ENCODE measurements around the gene CLCN6.

The CLCN6 gene

GRCh38 chr1:11856698-11857097 is 50.7 kb downstream of the CLCN6 start:
- no peak for FAIRE-seq

- FAIRE-seq = no peak
Measured at GRCh38 chr1:11857164-11857851, 51.3 kb downstream of the CLCN6 start.

DNA sequence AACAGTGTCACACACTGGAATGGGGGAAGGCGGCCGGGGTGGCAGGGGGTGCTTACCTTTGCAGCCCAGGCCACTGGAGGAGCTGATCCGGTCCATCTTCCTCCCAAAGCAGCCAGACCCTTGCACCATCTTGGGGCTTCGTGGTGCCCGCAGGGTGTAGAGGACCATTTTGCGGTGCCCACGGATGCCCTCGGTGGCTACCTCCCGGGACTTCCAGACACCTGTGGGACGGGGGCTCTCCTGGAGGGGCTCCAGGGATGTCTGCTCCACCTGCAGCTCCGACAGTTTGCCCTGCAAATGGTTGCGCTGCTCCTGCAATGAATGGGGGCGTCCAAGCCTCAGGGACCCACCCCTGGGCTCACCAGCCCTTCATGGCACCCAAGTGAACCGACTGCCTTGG is 52.2 kb downstream of the CLCN6 start:
- FAIRE-seq = no peak

- no peak for FAIRE-seq
Measured at GRCh38 chr1:11858613-11858967, 52.6 kb downstream of the CLCN6 start, which contains the start of gene NPPB. Gene NPPB (minus strand): TSS chr1:11858945. CDS start chr1:11858833, 112 bp downstream.

DNA sequence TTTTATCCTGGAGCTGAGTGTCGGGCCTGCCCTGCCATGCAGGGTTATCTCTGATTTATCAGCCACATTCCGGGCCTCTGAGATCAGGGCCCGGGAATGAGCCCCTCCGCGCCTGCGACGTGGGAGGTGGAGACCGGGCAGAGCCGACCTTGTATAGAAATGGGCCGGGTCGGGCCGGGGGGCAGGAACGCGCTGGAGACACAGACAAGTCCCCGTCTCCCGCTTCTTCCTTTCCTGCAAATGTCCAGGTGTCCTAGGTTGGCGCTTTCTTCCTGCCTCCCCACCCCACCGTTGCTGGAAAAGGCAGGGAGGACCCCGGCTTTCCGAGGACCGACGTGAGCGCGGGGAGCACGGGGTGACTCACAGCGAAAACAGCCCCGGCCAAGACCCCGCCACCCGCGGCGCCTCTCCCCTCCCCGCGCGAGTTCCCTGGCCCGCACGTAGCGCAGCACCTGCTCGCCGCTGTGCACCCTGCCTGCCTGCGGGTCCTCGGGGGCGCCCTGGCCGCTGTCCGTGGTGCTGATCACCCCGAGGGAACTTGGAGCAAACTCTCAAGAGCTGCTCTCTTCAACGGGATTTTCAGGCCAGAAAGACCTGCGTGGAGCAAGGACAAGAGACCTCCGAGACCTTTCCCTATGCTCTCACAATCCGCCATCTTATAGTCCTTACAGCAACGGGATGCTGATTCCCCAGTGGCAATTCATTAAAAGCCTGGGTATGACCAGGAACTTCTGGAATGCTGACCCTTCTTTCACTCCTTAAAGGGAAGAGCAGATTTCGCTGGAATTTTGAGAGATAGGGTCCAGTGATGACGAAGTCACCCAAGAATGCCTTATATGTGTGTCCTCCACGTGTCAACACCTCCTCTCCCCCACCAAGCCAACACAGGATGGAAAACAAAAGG is 53.2 kb downstream of the CLCN6 start:
- FAIRE-seq = no peak

GRCh38 chr1:11860083-11860482 is 54.1 kb downstream of the CLCN6 start:
- FAIRE-seq = no peak

DNA sequence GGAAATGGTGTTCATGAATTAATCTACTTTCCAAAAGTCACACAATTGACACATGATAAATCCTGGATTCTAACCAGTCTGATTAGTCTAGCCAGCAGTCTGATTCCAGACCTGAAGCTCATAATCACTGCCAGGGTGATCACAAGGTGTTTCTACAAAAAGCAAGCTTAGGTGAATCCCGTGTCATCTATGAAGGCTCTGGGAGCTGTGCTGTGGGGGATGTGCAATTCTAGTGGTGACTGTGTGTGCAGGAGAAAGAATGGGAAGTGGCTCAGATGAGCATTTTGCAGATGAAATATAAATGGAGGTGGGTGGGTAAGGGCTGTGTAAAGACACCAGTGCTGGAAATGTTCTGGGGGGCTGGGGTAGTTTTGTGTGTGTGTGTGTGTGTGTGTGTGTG is 54.6 kb downstream of the CLCN6 start:
- no peak for FAIRE-seq

- FAIRE-seq = no peak
Measured at GRCh38 chr1:11862890-11863289, 56.9 kb downstream of the CLCN6 start.

GRCh38 chr1:11868331-11868980 is 62.5 kb downstream of the CLCN6 start:
- FAIRE-seq = no peak

DNA sequence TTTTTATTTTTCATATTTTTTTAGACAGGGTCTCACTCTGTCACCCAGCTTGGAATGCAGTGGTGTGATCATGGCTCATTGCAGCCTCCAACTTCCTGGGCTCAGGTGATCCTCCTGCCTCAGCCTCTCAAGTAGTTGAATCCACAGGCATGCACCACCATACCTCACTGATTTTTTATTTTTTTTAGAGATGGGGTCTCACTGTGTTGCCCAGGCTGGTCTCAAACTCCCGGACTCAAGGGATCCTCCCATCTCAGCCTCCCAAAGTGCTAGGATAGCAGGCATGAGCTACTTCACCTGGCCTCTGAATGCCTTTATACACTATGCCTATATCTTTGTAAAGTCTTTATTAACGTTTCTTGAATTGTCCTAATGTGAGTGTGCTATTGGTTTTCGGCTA is 63.1 kb downstream of the CLCN6 start:
- no peak for FAIRE-seq

DNA sequence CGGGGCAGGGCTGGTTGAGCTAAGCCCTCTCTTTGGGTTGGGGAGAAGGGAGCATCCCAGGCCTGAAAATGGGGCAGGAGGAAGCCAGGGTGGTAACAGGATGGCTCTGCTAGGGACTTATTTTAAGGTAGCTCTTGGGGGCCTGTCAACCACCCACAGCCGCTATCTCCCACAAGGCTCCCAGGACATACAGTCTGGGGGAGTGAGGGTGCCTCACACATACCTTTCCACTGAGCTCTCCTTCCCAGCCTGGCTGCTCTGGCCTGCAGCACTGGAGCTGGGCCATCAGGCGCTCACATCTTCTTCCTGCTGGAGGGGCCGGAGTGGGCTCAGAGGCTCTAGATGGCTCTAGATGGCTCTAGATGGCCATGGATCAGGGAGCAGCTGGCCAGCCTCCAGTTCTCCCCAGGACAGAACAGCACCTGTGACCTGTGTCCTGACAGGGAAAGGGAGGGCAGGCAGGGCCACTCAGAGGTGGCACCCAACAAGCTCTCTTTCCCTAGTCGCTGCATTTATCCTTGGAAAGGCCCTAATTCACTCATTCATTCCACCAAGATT is 63.7 kb downstream of the CLCN6 start:
- no peak for FAIRE-seq

DNA sequence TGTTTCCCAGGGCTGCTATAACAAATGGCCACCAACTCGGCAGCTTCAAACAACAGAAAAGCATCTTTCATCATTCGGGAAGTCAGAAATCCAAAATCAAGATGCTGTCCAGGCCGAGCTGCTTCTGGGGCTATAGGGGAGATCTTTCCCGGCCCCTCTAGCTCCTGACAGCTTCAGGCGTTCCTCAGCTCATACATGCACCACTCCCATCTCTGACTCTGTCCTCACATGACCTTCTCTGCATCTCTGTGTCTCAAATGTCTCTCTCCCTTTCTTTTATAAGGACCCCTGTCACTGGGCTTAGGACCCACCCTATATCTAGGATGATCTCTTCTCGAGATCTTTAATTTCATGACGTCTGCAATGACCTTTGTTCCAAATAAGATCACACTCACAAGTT is 66.6 kb downstream of the CLCN6 start:
- no peak for FAIRE-seq

GRCh38 chr1:11873395-11874257 is 67.6 kb downstream of the CLCN6 start:
- FAIRE-seq = no peak

GRCh38 chr1:11874258-11874562 is 68.2 kb downstream of the CLCN6 start:
- FAIRE-seq = no peak

GRCh38 chr1:11874624-11875023 is 68.6 kb downstream of the CLCN6 start:
- FAIRE-seq = no peak

DNA sequence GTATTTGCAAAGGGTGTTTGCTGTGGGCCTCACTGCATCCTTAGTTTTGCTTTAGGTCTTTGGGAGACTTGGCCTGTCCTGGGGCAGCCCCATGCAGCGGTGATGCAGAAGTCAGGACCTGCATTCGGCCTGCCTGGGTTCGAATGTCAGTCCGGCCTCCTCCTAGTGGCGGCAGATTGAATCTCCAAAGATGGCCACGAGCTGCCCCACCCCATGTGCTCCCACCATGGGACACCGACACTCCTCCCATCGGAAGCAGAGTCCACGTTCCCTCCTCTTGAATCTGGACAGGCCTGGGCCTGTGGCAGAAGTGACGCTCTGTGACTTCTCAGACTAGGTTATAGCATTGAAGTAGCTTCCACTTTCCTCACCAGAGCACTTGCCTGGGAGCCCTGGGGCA is 69.1 kb downstream of the CLCN6 start:
- no peak for FAIRE-seq

DNA sequence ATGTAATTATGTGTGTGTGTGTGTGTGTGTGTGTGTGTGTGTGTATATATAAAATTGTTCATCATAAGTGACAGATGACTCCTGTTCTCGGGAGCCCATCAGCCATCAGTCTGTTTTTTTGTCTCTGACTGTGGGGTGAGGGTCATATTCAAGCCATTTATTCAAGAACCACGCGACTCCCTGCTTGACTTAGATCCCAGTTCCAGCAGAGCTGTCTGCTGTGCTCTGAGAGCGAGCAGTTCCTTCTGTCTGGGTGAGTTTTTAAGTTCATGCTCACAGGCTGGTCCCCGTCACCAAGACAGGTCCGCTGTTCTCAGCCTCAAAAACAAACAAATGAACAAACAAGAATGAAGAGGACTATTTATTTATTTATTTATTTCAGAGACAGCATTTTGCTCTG is 71.1 kb downstream of the CLCN6 start:
- no peak for FAIRE-seq

DNA sequence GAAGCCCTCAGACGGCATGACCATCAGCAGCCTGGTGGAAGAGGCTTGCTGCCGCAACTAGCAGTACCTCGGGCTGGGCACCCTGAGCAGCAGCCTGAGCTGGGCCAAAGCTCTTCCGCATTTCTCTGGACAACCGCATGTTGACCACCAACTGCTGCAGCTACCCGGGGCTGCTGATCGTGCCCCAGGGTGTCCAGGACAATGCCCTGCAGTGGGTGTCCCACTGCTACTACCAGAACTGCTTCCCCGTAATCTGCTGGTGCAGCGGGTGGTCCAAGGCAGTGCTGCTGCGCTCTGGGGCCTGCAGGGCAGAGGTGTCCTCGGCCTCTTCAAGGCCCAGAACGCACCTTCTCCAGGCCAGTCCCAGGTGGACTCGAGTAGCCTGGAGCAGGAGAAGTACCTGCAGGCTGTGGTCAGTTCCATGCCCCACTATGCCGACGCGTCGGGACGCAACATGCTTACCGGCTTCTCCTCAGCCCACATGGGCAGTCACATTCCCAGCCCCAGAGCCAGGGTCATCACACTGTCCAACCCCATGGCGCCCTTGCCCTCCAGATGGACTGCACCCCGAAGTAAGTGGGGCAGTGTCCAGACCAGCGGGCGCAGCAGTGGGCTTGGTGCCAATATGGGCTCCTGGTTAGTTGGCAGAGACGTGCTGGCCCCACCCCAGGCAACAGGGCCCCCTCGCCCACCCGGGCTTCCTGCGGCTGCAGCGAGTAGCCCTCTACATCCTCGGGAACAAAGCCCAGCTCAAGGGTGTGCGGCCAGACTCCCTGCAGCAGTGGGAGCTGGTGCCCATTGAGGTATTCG is 72.3 kb downstream of the CLCN6 start:
- FAIRE-seq = no peak

GRCh38 chr1:11878891-11879190 is 72.8 kb downstream of the CLCN6 start:
- FAIRE-seq = no peak

- FAIRE-seq = no peak
Measured at GRCh38 chr1:11879311-11880180, 73.6 kb downstream of the CLCN6 start.

- no peak for FAIRE-seq
Measured at GRCh38 chr1:11880181-11880575, 74.2 kb downstream of the CLCN6 start.

Measured in TTC549 (cell line).